Lower leg skin (tissue), 4 donors: ENCODE data around the gene DGKQ. TPM values are rescaled to one million over a fixed set of nuclear protein-coding genes. Genes with fewer than 3 reads are reported as not detected.

Source experiments
- DNase-seq, 2 donors: peaks; one replicate each; pipeline ENCODE4 v3.0.0-alpha.2; 2019; ENCODE audit warnings: low spot score in 2 of 2
- H3K4me3 ChIP-seq: fragments of 200-600 bp; sonication (generic); 2 replicates; pipeline ENCODE4 v1.5.1; 2017; ENCODE audit warnings: mild to moderate bottlenecking, low read depth; ENCODE audit not compliant: poor library complexity, severe bottlenecking
- POLR2A ChIP-seq, 2 donors: fragments of 450-650 bp; IDR thresholded peaks; one replicate each; pipeline ENCODE4 v1.6.1; 2016 to 2017; ENCODE audit warnings: antibody characterized with exemption in 2 of 2, mild to moderate bottlenecking in 1 of 2, moderate library complexity in 1 of 2
- WGBS, 2 donors: methylation state at CpG; one replicate each; pipeline ENCODE4 v1.1.5; 2018; 5-methylcytosine and 5-hydroxymethylcytosine counted together
- intact Hi-C: fragments of 100-400 bp; cut with DNase I; formaldehyde crosslinking; loops from one replicate; pipeline ENCODE4 v1.15.0; 2023; ENCODE audit warnings: low total_unique reads
- total RNA-seq, 4 donors: library from RNA; depleted of rRNA; stranded (reverse); fragments of >200 nt; gene quantifications; one replicate each; pipeline ENCODE4 v1.1.0, GENCODE V29; 2016
- TF ChIP-seq, protein P1 (sequence below), 3 donors: fragments of 450-650 bp; IDR thresholded peaks; one replicate each; pipeline ENCODE4 v1.5.1; 2016; ENCODE audit warnings: antibody characterized with exemption in 3 of 3, mild to moderate bottlenecking in 3 of 3, moderate library complexity in 2 of 3

The DGKQ gene
- total RNA-seq, 4 donors from 2014 or later, result 18.4 to 30.7 (median 22.4) TPM

GRCh38 chr4:917992-918391, 55.4 kb downstream of the DGKQ start:
- TF ChIP-seq, protein P1, sequence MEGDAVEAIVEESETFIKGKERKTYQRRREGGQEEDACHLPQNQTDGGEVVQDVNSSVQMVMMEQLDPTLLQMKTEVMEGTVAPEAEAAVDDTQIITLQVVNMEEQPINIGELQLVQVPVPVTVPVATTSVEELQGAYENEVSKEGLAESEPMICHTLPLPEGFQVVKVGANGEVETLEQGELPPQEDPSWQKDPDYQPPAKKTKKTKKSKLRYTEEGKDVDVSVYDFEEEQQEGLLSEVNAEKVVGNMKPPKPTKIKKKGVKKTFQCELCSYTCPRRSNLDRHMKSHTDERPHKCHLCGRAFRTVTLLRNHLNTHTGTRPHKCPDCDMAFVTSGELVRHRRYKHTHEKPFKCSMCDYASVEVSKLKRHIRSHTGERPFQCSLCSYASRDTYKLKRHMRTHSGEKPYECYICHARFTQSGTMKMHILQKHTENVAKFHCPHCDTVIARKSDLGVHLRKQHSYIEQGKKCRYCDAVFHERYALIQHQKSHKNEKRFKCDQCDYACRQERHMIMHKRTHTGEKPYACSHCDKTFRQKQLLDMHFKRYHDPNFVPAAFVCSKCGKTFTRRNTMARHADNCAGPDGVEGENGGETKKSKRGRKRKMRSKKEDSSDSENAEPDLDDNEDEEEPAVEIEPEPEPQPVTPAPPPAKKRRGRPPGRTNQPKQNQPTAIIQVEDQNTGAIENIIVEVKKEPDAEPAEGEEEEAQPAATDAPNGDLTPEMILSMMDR (IDR thresholded peaks at IDR 0.05), result no peak
- TF ChIP-seq POLR2A (IDR thresholded peaks at IDR 0.05), result no peak
- H3K4me3 ChIP-seq, result no peak overlapping the region
- WGBS, 2 donors, result 95 to 98% methylated on average over 2 of the region's 2 CpGs
- intact Hi-C loops, result no loop called here
- DNase-seq, result no peak

DNA sequence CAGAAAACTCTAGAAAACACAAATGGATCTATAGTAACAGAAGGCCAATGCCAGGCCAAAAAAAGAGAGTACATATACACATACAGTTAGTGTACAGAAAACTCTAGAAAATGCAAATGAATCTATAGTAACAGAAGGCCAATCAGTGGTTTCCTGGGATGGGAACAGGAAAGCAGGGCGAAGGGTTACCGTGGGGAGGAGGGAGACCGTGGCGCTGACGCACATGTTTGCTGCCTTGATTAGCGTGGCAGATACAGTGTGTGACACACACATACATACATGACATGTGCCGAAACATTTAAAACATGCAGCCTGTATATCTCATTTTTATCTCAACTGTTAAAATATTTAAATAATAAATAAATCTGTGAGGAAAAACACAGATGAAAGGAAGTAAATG, 55.9 kb downstream of the DGKQ start:
- no peak overlapping the region for H3K4me3 ChIP-seq
- peak in 1 of 2 donors; percentile 17 for DNase-seq
- WGBS, 2 donors, result 96% methylated on average over 7 of the region's 7 CpGs
- intact Hi-C loops, result no loop called here
- no peak for TF ChIP-seq POLR2A (IDR thresholded peaks at IDR 0.05)
- TF ChIP-seq, protein P1 (IDR thresholded peaks at IDR 0.05), result no peak

DNA sequence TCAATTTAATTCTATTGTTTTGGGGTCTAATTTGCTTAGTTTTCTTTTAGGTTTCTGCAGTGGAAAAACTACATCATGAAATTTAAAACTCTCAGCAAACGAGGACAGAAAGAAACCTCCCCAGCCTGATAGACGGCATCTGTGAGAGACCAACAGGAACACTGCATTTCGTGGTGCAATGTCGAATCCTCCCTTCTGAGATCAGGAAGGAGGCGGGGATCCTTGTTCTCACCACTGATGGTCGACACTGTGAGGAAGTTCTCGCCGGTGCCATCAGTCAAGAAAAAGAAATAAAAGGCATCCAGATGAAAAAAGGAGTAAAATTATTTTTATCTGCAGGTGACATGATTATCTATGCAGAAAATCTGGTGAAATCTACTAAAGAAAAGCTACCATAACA, 57.8 kb downstream of the DGKQ start:
- intact Hi-C loops, result no loop called here
- H3K4me3 ChIP-seq, result no peak overlapping the region
- DNase-seq, result peak in 1 of 2 donors; percentile 46
- TF ChIP-seq, protein P1 (IDR thresholded peaks at IDR 0.05), result no peak
- no peak for TF ChIP-seq POLR2A (IDR thresholded peaks at IDR 0.05)
- whole genome bisulfite sequencing, 2 donors, result 46 to 63% methylated on average over 8 of the region's 8 CpGs

- DNase-seq, result peak in 1 of 2 donors; percentile 25
- TF ChIP-seq POLR2A (IDR thresholded peaks at IDR 0.05), result no peak
- TF ChIP-seq, protein P1 (IDR thresholded peaks at IDR 0.05), result no peak
- 65 to 82% methylated on average over 18 to 20 of the region's 20 CpGs for WGBS, 2 donors
- intact Hi-C loops, result no loop called here
- H3K4me3 ChIP-seq, result no peak overlapping the region
Measured at GRCh38 chr4:915041-915474, 58.3 kb downstream of the DGKQ start.

DNA sequence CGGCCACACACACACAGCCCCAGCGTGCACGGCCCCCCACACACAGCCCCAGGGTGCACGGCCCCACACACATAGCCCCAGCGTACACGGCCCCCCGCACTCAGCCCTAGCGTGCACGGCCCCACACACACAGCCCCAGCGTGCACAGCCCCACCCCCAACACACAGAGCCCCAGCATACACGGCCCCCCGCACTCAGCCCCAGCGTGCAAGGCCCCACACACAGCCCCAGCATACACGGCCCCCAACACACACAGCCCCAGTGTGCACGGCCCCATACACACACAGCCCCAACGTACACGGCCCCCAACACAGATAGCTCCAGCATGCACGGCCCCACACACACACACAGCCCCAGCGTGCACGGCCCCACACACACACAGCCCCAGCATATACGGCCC, 58.8 kb downstream of the DGKQ start:
- intact Hi-C loops, result no loop called here
- TF ChIP-seq, protein P1 (IDR thresholded peaks at IDR 0.05), result no peak
- no peak for TF ChIP-seq POLR2A (IDR thresholded peaks at IDR 0.05)
- WGBS, 2 donors, result 85 to 97% methylated on average over 5 to 6 of the region's 21 CpGs

GRCh38 chr4:913280-913618, 60.1 kb downstream of the DGKQ start:
- intact Hi-C loops, result no loop called here
- TF ChIP-seq, protein P1 (IDR thresholded peaks at IDR 0.05), result no peak
- no peak for TF ChIP-seq POLR2A (IDR thresholded peaks at IDR 0.05)
- WGBS, 2 donors, result 88 to 96% methylated on average over 4 of the region's 4 CpGs
- DNase-seq, result no peak
- no peak overlapping the region for H3K4me3 ChIP-seq

More for the DNA sequence above, 58.8 kb downstream of the DGKQ start:
- H3K4me3 ChIP-seq, result no peak overlapping the region
- peak in 1 of 2 donors; percentile 45 for DNase-seq
